ENCODE data around the gene AVL9. TPM values are rescaled to one million over a fixed set of nuclear protein-coding genes. Genes with fewer than 3 reads are reported as not detected.

The AVL9 gene
- total and polyA plus RNA-seq, 2 of the 13 experiments (the other 11 are each of a cell fraction or from before 2014, with no cell fraction given) = 29.9 to 48.0 TPM

DNA sequence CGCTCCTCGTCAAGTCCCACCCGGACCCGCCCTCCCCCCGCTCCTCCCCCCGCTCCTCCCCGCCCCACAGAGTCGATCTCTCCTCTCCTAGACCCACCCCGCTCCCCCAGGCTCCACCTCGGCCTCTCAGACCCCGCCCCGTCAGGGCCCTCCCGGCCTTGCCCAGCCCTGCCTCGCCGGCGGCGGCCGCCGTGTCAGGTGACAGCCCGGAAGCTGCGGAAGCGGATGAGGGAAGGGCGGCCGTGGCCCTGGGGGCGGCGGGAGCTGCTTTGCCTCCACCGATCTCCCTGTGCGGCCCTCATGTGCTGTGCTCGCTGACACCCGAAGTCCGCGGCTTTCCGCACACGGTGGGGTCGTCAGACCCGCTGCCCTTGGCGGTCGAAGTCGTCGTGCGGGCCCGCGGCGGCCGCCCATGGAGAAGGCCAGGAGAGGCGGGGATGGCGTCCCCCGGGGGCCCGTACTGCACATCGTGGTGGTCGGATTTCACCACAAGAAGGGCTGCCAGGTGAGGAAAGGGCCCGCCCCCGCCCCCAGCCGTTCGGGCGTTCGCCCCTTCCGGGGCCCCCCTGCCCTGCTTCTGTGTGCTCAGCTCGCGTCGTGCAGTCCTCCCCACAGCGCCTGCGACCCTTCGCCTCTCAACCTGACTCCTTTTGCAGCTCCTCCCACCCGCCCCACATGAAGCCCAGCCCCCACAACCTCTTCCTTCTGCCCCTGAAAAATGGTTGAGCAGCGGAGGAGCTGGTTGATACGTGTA, at the start of gene AVL9 (continued):
- TF ChIP-seq MTA1 (CRISPR knock-in tag; IDR thresholded peaks at IDR 0.05; ENCODE audit: borderline replicate concordance) (no peak; the same call in 1 of the 2 replicates), ZNF772 (CRISPR knock-in tag; IDR thresholded peaks at IDR 0.05) (peak; percentile 21), KMT2A (CRISPR knock-in tag; IDR thresholded peaks at IDR 0.05) (peak; percentile 64; the same call in 1 of the 2 replicates), ZNF567 (CRISPR knock-in tag; IDR thresholded peaks at IDR 0.05; ENCODE audit: borderline replicate concordance) (no peak), ZNF557 (CRISPR knock-in tag; IDR thresholded peaks at IDR 0.05) (peak; percentile 75; the same call in 1 of the 2 replicates), ZNF34 (CRISPR knock-in tag; IDR thresholded peaks at IDR 0.05; ENCODE audit: borderline replicate concordance) (no peak), KLF15 (CRISPR knock-in tag; IDR thresholded peaks at IDR 0.05; ENCODE audit: borderline replicate concordance) (no peak; the same call in 1 of the 2 replicates), MBD4 (IDR thresholded peaks at IDR 0.05; ENCODE audit: borderline replicate concordance, low read length) (no peak), RXRA (CRISPR knock-in tag; IDR thresholded peaks at IDR 0.05) (peak; percentile 75), SRSF9 (IDR thresholded peaks at IDR 0.05; ENCODE audit: borderline replicate concordance, insufficient read depth, low read depth, low read length, poor library complexity, severe bottlenecking) (no peak), RNF2 (conservative IDR thresholded peaks at IDR 0.05; ENCODE audit: low read depth) (peak; percentile 64; the same call in 1 of the 2 replicates), ZNF83 (CRISPR knock-in tag; IDR thresholded peaks at IDR 0.05; ENCODE audit: borderline replicate concordance) (no peak), NAIF1 (CRISPR knock-in tag; IDR thresholded peaks at IDR 0.05; ENCODE audit: borderline replicate concordance) (peak; percentile 32; the same call in 1 of the 2 replicates), ZNF577 (CRISPR knock-in tag; IDR thresholded peaks at IDR 0.05; ENCODE audit: borderline replicate concordance, low read depth) (no peak), GTF2F1 (IDR thresholded peaks at IDR 0.05; ENCODE audit: low read length) (0 out of 2 replicates have a peak, but pooled peaks have one; percentile 32), PHF8 (CRISPR knock-in tag; IDR thresholded peaks at IDR 0.05) (peak; percentile 99), FOXA3 (CRISPR knock-in tag; IDR thresholded peaks at IDR 0.05) (0 out of 2 replicates have a peak, but pooled peaks have one; percentile 36), ZNF136 (CRISPR knock-in tag; IDR thresholded peaks at IDR 0.05; ENCODE audit: low read depth) (no peak), ZNF569 (CRISPR knock-in tag; IDR thresholded peaks at IDR 0.05; ENCODE audit: borderline replicate concordance) (no peak), MXI1 (IDR thresholded peaks at IDR 0.05; ENCODE audit: borderline replicate concordance, low read depth, low read length) (peak; percentile 66; the same call in 1 of the 3 replicates), RFX5 (IDR thresholded peaks at IDR 0.05; ENCODE audit: low read depth, low read length) (no peak), RAD51 (IDR thresholded peaks at IDR 0.05; ENCODE audit: borderline replicate concordance) (peak; percentile 31; the same call in 1 of the 2 replicates), PRDM10 (CRISPR knock-in tag; IDR thresholded peaks at IDR 0.05; ENCODE audit: low read depth) (no peak), ZNF326 (CRISPR knock-in tag; IDR thresholded peaks at IDR 0.05; ENCODE audit: borderline replicate concordance) (no peak), RARA (CRISPR knock-in tag; IDR thresholded peaks at IDR 0.05) (0 out of 2 replicates have a peak, but pooled peaks have one; percentile 31), SALL2 (CRISPR knock-in tag; IDR thresholded peaks at IDR 0.05) (peak; percentile 94)
- TF ChIP-seq, protein P1, sequence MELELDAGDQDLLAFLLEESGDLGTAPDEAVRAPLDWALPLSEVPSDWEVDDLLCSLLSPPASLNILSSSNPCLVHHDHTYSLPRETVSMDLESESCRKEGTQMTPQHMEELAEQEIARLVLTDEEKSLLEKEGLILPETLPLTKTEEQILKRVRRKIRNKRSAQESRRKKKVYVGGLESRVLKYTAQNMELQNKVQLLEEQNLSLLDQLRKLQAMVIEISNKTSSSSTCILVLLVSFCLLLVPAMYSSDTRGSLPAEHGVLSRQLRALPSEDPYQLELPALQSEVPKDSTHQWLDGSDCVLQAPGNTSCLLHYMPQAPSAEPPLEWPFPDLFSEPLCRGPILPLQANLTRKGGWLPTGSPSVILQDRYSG (CRISPR knock-in tag; IDR thresholded peaks at IDR 0.05) = 0 out of 2 replicates have a peak, but pooled peaks have one; percentile 78

All from HepG2 (cell line).